Esophagus (tissue), 2 donors: Measurements from ENCODE around the gene NRCAM. TPM values are rescaled to one million over a fixed set of nuclear protein-coding genes. Genes with fewer than 3 reads are reported as not detected.

Experiments used
- H3K27ac ChIP-seq, 2 donors: one replicate each; pipeline ENCODE4 v1.5.1; 2013; ENCODE audit warnings: low read depth in 2 of 2, mild to moderate bottlenecking in 2 of 2, inconsistent platforms in 1 of 2, low read length in 1 of 2, moderate library complexity in 1 of 2
- H3K27me3 ChIP-seq, 2 donors: one replicate each; pipeline ENCODE4 v1.6.1; 2013; ENCODE audit warnings: low read length in 2 of 2, control low read depth in 1 of 2, mild to moderate bottlenecking in 1 of 2; ENCODE audit not compliant: insufficient read depth in 2 of 2, control insufficient read depth in 1 of 2
- H3K36me3 ChIP-seq, 2 donors: one replicate each; pipeline ENCODE4 v1.6.1; 2013; ENCODE audit warnings: low read length in 1 of 2; ENCODE audit not compliant: control insufficient read depth in 2 of 2, insufficient read depth in 2 of 2
- H3K4me1 ChIP-seq, 2 donors: one replicate each; pipeline ENCODE4 v1.6.1; 2013; ENCODE audit warnings: low read length in 1 of 2; ENCODE audit not compliant: control insufficient read depth in 2 of 2, insufficient read depth in 2 of 2
- H3K4me3 ChIP-seq, 2 donors: one replicate each; pipeline ENCODE4 v1.5.1; 2013; ENCODE audit warnings: low read length in 2 of 2, mild to moderate bottlenecking in 2 of 2, low read depth in 1 of 2, moderate library complexity in 1 of 2
- H3K9me3 ChIP-seq, 2 donors: one replicate each; pipeline ENCODE4 v1.6.1; 2013; ENCODE audit warnings: mild to moderate bottlenecking in 2 of 2, low read depth in 1 of 2, low read length in 1 of 2, moderate library complexity in 1 of 2; ENCODE audit not compliant: control insufficient read depth in 2 of 2, insufficient read depth in 1 of 2
- WGBS, 2 donors: extraction: QIAGEN DNeasy Blood & Tissue Kit; methylation state at CpG; one replicate each; pipeline ENCODE4 v1.1.7; 2013; 5-methylcytosine and 5-hydroxymethylcytosine counted together
- polyA plus RNA-seq, 2 donors: library from polyadenylated mRNA; stranded (reverse); fragments of 200-250 nt; gene quantifications; one replicate each; pipeline ENCODE4 v1.2.3, GENCODE V29; 2013
- donor health status: healthy with polysubstance abuse.
- donor health status: Bipolar disorder and iron deficiency.

Gene NRCAM
- polyA plus RNA-seq, 2 donors, result 0.35 to 0.96 TPM

DNA sequence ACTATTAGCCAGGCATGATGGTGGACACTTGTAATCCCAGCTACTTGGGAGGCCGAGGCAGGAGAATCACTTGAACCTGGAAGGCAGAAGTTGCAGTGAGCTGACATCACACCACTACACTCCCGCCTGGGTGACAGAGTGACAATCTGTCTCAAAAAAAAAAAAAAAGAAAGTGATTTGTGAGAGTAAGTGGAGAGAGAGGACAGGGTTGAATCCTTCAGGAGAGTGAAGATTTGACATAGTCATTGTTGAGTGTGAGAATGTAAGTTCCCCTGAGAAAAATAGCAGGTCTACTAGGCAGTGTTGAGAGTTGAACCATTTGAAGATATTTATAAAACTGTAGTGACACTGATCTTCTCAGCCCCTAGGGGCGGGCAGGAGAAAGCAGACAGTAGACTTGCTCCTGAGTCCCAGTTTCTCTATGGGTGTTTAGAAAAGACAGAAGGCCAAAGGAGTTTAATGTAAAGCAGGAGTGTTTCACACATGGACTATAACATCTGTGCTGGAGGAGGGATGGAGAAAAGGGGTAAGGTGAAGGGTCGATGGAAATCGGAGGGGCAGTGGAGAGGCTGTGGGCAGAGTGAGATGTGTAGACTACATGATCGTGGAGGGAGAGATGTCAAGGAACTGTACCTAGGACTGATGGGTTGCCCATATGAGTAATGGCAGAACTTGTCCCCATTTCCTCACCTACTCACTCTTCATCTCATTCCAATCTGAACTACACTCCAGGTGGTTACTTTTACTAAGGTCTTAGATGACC lies 312.4 kb downstream of the NRCAM start:
- WGBS, 2 donors, result 94 to 96% methylated on average over 6 of the region's 6 CpGs
- H3K27me3 ChIP-seq, result peaks cover 0 to 2% of the 10 kb centered on the region in 2 donors
- no peaks in the 10 kb centered on the region for H3K4me1 ChIP-seq
- no peak overlapping the region for H3K4me3 ChIP-seq
- H3K36me3 ChIP-seq, result no peaks in the 10 kb centered on the region
- no peak overlapping the region for H3K27ac ChIP-seq
- H3K9me3 ChIP-seq, result no peaks in the 10 kb centered on the region

DNA sequence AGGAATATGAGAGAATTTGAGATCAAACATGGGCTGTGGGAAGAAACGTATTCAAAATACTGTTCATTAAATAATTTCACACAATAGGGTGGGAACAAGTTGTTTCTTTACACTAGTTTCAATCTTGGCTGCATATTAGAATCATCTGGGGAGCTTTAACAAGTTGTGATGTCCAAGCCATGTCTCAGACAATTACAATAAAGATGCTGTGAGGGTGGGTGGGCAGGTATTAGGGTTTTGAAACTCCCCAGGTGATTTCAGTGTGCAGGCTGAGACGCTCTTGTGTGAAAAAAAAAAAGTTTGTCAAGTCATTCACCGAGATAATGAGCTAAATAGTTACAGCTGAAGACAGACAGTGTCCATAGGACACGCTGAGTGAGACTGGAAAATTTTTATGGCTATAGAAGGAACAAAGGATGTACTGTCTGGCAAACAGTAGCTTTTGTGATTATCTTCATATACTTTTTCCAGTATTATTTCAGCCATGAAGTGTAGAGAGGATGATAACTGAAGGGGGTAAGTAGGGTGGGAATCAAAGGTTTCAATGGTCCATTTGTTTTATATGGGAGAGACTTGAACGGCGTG lies 313.5 kb downstream of the NRCAM start:
- WGBS, 2 donors, result 77 to 91% methylated on average over 6 of the region's 6 CpGs
- no peaks in the 10 kb centered on the region for H3K4me1 ChIP-seq
- no peak overlapping the region for H3K27ac ChIP-seq

DNA sequence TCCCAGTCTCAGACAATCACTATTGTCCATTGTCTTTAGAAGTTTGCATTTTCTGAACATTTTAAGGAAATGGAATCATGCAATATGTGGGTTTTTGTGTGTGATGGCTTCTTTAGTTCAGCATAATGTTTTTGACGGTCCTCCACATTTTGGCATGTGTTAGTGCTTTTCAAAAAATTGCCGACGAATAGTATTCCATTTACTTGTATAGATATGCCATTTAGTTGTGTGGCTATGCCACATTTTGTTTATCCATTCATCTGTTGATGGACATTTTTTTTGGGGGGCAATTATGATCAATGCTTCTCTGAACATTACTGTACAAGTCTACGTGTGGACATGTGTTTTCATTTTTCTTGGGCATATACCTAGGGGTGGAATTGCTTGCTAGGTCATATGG lies 314.1 kb downstream of the NRCAM start:
- no peak overlapping the region for H3K4me3 ChIP-seq
- 94% methylated on average over 4 of the region's 4 CpGs for whole genome bisulfite sequencing, 2 donors
- no peaks in the 10 kb centered on the region for H3K36me3 ChIP-seq
- H3K4me1 ChIP-seq, result no peaks in the 10 kb centered on the region
- H3K27ac ChIP-seq, result no peak overlapping the region
- no peaks in the 10 kb centered on the region for H3K9me3 ChIP-seq
- peaks cover 0 to 2% of the 10 kb centered on the region in 2 donors for H3K27me3 ChIP-seq

More for the DNA sequence above, 313.5 kb downstream of the NRCAM start:
- no peaks in the 10 kb centered on the region for H3K36me3 ChIP-seq
- H3K4me3 ChIP-seq, result no peak overlapping the region
- H3K9me3 ChIP-seq, result no peaks in the 10 kb centered on the region
- H3K27me3 ChIP-seq, result peaks cover 0 to 2% of the 10 kb centered on the region in 2 donors

DNA sequence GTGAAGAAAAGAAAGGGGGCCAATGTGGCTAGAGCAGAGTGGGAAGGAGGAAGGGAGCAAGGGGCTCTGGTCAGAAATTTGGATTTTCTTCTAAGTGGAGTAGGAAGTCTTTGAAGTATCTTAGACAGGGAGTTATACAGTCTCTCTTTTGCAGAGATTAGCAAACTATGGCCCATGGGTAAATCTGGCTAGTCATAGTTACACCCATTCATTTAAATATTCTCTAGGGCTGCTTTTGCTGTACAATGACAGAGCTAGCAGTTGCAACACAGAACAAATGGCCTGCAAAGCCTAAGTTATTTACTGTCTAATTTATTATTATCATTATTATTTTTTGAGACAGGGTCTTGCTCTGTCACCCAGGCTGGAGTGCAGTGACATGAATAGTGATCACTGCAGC lies 315.6 kb downstream of the NRCAM start:
- no peaks in the 10 kb centered on the region for H3K4me1 ChIP-seq
- H3K4me3 ChIP-seq, result no peak overlapping the region
- H3K27ac ChIP-seq, result no peak overlapping the region
- H3K27me3 ChIP-seq, result peaks cover 0 to 2% of the 10 kb centered on the region in 2 donors
- no peaks in the 10 kb centered on the region for H3K9me3 ChIP-seq
- no peaks in the 10 kb centered on the region for H3K36me3 ChIP-seq

DNA sequence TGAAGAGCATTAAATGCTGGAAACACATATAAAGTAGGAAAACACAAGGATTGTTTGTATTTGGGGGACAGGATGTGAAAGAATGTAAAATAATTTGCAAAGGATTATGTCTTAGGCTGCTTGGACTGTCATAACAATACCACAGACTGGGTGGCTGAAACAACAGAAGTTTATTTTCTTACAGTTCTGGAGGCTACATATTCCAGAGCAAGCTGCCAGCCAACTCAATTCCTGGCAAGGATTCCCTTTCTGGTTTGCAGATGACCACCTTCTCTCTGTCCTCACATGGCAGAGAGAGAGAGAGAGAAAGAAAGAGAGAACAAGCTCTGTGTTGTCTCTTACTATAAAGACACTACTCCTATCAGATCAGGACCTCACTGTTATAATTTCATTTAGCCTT lies 317.3 kb downstream of the NRCAM start:
- Histone ChIP-seq H3K9me3 (no peaks in the 10 kb centered on the region), H3K36me3 (no peaks in the 10 kb centered on the region), H3K4me1 (no peaks in the 10 kb centered on the region), H3K27ac (no peak overlapping the region), H3K4me3 (no peak overlapping the region), H3K27me3 (peaks cover 0 to 2% of the 10 kb centered on the region in 2 donors)

DNA sequence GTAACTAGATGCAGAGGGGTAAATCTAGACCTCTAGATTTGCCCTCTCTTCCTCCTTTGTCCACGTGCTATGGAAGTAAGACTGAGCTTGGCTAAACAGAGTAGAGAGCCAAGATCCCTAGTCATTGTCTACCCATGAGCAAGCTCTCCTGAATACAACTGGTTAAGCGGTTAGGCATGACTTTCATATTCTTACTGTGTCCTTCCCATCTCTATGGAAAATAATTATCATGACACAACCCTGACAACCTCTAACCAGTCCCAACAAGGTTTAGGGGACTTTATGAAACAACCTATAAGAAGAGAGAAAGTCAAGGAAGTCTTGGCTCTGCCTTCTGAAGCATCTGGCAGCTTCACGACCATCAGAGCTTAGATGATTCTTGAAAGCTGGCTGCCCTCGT lies 318.2 kb downstream of the NRCAM start:
- Histone ChIP-seq H3K4me1 (no peaks in the 10 kb centered on the region), H3K27me3 (peaks cover 0 to 2% of the 10 kb centered on the region in 2 donors), H3K27ac (no peak overlapping the region), H3K4me3 (no peak overlapping the region), H3K36me3 (no peaks in the 10 kb centered on the region), H3K9me3 (no peaks in the 10 kb centered on the region)
- 62 to 70% methylated on average over 4 of the region's 4 CpGs for WGBS, 2 donors

DNA sequence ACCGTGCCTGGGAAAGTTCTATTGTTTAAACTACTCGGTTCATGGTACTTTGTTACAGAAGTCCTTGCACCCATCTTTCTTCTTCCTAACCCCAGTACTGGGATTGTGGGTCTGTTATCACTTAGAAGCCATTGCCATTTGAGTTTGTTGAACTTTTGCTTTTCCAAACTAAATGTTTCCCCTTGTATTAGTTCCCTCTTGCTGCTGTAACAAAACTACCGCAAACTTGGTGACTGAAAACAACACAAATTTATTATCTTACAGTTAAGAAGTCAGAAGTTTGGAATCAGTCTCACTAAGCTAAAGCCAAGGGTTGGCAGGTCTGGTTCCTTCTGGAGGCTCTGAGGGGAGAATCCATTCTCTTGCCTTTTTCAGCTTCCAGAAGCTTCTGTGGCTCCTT lies 319.2 kb downstream of the NRCAM start:
- H3K4me1 ChIP-seq, result peaks cover 0 to 3% of the 10 kb centered on the region in 2 donors
- 90 to 95% methylated on average over 3 of the region's 3 CpGs for WGBS, 2 donors
- no peak overlapping the region for H3K27ac ChIP-seq
- no peaks in the 10 kb centered on the region for H3K36me3 ChIP-seq
- H3K4me3 ChIP-seq, result no peak overlapping the region
- H3K27me3 ChIP-seq, result peaks cover 0 to 2% of the 10 kb centered on the region in 2 donors
- no peaks in the 10 kb centered on the region for H3K9me3 ChIP-seq

DNA sequence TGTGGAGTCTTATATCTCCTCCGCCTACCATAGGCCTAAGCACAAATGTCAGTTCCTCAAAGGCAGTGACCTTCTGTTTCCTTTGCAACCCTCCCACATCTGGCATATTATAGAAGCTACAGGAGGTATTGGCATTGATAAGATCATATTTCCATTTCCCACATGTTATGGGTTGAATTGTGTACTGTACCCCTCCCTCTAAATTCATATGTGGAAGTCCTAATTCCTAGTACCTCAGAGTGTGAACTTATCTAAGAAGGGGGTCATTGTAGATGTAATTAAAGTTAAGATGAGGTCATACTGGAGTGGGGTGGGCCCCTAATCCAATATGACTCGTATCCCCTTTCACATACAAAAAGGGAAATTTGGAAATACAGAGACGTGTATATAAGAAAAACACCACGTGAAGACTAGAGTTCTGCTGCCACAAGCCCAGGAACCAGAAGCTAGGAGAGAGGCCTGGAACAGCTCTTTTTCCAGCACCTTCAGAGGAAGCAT lies 320.0 kb downstream of the NRCAM start:
- Histone ChIP-seq H3K36me3 (no peaks in the 10 kb centered on the region), H3K4me3 (no peak overlapping the region), H3K4me1 (peaks cover 0 to 3% of the 10 kb centered on the region in 2 donors), H3K27ac (no peak overlapping the region), H3K27me3 (peaks cover 0 to 2% of the 10 kb centered on the region in 2 donors), H3K9me3 (no peaks in the 10 kb centered on the region)
- WGBS, 2 donors, result 82 to 87% methylated on average over 4 of the region's 4 CpGs

DNA sequence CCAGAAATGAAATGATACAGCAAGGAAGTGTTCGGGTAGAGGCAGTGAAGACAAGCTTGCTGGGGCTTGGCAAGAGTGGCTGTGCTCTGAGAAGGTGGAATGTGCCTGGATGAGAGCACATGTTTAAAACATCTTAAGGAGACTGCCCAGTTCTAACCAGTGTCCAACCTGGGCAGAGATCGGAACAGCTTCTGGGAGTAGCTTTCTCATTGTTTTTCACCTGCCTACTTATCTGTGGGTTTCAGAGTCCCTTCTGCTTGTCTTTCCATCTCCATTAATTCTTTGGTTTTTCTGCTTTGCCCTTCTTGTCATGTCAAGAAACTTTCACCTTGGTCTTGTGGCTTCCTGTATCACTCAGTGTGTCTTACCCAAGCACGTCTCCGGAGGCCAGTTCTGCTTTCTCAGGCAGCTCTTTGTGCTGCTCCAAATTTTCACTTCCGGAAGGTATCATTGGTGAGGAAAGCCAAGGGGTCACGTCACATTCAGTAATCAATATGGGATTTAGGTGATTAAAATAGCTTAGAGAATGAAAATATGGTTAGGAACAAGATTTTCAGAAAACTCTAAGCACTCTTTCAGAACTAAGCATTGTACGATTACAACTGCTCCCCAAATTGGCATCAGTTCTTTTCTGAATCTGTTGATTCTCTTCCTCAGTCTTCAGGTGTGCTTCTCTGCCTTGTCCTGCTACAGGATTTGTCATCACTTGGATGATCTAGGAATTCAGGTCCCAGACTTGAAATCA lies 320.6 kb downstream of the NRCAM start:
- Histone ChIP-seq H3K4me1 (peaks cover 0 to 3% of the 10 kb centered on the region in 2 donors), H3K27ac (no peak overlapping the region), H3K36me3 (no peaks in the 10 kb centered on the region), H3K9me3 (no peaks in the 10 kb centered on the region), H3K27me3 (peaks cover 0 to 2% of the 10 kb centered on the region in 2 donors), H3K4me3 (no peak overlapping the region)
- 75 to 82% methylated on average over 7 of the region's 7 CpGs for WGBS, 2 donors
